Suppressor macrophage treated with lipopolysaccharide for 4 hours (primary cell): ENCODE data around the gene PDGFB.

ENCODE experiments used
- DNase-seq: peaks from one replicate; pipeline ENCODE4 v3.0.0-alpha.2; 2020

The PDGFB gene

DNA sequence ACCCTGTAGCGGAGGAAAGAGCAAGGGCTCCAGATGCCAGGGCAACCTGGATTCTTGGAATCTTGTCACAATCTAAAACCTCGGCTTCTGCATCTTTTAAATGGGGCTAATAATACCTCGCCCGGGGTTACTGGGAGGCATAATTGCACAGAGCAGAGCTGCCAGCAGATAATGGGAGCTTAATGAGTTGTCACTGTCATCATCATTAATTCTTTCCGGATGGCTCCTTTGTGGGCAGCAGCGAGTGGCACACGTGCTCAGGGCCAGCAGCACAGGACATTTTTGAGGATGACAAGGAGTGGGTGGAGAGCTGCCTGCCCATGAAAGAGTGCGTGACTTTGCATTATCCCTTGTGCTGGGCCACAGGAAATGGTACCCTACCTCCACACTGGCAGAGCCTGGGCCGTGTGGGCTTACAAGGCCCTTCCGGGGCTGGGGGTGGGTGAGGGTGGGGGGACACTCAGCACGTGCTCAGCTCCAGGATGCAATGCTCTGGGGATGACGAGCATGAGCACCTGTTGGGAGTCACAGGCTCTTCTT lies 5.7 kb downstream of the PDGFB start:
- no peak for DNase-seq

DNA sequence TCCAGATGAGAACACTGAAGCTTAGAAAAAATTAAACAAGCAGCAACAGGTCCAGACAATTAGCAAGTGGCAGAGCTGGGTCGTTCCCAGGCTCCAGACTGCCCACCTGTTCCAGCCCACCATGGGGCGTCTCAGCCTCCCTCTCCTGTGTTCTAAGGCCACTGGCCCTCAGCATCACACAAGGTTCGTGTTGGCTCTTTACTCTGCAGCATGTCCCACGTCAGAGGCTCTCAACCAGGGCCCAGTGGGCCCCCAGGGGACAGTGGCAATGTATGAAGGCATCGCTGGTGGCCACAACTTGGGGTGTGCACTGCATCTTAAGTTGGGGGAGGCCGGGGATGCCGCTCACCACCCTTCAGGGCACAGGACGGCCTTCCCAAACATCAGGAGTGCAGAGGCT lies 6.2 kb downstream of the PDGFB start:
- DNase-seq, result no peak

DNA sequence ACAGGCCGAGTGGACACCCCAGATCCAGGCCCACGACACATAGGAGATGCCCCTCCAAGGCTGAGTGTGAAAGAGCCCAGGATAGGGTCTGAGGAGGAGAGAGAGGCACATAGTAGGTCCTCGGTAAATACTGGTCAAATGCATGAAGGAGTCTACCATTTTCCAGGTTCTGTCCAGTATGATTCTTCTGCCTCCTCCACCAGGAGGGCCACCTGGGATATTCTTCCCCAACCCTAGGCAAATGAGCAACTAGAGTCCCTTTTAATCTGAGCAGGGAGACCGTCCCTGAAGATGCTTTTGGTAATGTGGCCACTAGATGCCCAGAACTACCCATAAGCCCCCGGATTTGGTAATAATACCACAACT lies 6.7 kb downstream of the PDGFB start:
- no peak for DNase-seq

DNA sequence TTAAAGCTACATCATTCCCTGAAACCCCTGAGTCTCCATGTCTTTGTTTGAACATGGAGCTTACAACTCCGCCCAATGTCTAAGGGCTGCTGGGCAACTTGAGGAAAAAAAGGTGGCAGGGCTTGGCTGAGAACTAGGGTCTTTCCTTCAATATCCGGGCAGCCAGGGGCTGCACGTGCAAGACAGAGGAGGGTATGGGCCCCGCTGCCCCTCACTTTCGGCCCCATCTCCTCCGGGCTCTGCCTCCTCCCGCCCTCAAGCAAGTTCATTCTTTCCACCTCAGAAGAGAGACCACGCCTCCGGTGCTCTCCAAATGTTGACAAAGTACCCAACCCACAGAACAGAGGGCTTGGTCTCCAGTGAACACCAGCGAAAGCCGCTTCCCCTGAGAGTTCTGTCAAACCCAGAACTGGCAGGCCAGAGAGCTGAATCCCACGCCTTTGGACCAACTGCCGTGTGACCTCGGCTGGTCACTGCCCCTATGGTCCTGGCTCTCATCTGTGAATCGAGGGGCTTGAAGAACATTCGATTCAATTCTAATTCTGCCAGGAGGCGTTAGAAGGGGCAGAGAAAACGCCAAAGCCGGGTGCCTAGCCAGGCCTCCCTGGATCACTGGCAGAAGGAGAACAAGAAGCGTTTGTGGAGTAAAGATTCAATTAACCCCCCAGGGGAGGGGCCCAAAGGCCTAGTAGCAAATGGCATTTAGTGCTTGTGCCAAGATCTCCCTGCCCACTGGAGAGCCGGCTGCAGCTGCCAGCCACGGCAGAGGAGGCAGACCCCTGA lies 7.3 kb downstream of the PDGFB start:
- DNase-seq, result no peak

DNA sequence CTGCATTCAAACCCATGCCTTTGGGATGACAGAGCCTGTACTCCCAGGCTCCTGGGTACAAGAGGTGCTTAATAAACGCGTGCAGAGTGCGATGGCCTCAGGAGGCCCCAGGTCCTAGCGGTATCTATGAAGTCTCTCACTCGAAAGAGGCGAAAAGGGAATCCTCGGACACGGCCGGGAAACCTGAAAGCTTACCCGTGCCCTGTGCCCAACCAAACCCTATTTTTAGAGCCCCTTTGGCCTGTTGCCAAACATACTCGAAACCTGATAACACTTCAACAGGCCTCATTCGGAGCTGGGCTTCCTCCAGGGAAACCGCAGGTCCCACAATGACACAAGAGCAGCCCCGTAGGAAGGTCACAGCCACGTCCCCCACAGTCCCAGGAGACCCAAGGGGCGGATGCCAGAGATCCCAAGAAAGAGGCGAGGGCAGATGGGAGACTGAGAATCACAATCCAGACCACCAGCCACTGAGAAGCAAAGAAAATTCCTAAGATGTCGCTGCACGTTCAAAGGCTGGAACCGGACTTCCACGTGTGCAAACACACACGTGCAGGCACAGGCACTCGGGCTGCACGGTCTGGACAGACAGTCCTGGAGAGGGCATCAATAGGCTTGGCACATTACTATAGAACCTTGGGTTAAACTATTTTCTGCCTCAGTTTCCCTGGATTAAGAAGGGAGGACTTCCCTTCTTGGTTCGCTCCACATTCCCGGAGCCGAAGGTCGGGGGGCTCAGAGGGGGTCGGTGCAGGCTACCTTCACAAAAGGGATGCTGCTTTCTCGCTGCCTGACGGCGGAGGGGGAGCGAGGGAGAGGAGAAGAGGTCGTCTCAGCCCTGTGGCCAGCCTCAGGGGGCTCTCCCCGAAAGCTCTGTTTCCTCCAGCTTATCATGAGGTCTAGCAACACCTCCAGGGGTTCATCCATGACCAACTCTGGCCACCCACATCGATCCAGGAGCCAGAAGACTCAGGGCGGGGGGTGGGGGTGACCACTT lies 8.2 kb downstream of the PDGFB start:
- DNase-seq, result peak; percentile 43

DNA sequence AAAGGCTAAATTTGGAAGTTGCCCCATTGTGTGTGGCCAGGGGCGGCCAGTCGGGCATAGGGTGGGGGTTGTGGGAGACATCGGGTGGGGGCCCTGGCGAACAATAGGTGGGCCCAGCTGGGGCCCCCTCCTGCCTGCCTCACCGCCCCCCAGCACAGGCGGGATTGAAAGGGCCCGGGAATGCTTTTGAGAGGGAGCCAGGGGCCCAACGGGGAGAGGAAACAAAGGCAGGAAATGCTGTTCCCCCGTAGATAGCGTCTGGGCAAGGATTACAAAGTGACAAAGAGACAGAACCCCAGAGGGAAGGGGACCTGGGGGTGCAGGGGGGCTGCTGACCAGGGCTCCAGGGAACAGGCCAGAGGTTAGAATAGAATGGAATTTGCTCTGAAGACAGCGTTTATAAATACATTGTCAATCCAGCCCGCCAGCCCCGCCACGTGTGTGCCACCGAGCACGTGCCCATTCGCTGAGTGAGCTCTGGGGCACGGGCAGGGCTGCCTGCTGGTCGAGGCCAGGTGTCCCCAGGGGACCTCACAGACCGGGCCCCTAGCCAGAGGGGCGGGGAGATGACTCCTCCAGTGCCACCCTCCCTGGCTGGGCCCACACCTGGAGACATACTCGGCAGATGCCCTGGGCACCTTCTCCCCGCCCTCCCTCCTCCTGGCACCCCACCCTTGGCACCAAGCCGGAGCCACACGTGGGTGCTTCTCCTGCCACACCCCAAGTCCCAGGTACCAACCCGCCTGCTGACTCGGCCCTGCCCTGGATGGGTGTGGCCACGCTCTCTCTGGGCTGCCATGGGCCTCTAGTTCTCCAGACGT lies 9.7 kb downstream of the PDGFB start:
- no peak for DNase-seq

DNA sequence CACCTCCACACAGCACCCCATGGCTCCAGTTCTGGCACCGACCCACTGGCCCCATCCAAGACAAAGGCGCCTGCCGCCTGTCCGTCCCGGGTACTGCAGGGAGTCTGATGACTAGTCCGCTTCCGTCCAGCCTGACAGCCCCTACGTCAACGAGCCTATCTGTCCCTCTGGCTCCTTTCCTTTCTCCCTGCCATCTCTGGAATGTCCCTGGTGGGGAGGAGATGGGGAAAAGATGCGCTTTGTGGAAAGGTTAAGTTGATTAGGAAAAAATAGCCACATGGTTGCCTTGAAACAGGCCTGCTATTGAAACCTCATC lies 10.4 kb downstream of the PDGFB start:
- DNase-seq, result peak; percentile 64

DNA sequence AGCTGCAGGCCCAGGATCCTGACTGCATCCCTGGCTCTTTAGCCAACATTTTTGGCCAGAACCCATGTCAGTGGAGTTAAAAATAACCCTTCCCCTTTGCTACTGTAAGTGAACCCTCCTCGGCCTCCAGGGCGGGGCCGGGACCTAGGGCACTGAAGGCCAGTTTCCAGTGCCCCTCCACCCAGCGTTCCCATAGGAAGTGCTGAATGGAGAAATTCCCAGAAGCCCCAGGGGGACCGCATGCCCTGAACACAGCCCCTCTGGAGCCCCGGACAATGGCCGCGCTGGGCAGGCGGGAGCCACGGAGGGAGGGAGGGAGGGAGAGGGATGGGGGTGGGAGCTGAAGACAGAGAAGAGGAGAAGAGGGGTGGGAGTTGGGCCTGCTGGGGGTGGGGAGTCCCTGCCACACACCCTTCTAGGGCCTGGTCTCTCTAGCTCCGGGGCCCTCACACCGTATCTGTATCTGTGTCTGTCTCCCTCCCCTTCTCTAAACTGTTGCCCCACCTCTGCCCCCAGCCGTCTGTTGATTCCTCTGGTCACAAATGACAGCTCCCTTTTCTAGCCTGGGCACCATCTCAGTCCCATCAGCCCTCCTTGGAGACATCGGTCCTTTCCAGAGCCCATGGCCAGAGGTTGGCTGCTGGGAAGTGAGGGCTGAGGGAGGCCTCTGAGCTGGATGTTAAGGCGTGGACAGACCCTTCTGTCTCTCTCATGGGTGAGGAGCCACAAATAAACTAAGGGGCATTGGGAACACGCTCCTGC lies 10.9 kb downstream of the PDGFB start:
- no peak for DNase-seq

DNA sequence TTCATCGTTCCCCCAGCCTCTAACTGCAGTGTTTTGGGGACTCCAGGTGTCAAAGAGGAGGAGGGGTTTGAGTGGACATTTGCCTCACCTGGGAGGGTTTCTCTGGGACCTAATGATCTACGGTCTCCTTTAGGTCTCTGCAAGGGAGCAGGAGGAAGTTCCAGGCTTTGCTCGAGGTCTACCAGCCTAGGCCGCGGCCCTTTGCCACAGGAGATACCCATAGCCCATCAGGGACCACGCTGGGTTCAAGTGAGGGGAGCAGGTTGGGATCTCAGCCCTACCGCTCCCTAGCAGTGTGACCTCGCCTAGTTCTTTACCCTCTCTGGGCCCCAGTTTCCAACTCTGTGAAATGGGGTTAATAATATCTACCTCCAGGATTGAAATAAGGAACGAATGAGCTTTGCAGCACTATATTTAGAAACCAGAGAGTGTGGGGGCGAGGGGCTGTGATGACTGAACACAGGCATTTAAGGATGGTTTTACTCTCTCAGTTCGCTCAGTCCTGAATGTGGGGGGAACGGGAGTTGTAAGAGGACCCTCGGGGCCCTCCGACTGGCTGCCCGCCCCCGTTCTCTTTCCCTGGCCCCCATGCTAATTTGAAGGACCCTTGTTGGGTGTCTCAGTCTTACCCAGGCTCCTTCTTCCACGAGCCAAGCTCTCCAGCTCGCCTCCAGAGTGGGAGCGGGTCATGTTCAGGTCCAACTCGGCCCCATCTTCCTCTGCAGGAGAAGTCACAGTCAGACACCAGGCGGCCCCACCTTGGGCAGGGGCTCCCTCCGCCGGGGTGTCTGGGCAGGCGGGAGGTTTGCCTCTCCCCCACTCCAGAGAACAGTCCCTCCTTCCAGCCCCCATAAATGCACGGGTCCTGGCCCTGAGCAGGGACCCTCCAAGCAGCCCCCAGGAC lies 11.7 kb downstream of the PDGFB start:
- DNase-seq, result no peak

DNA sequence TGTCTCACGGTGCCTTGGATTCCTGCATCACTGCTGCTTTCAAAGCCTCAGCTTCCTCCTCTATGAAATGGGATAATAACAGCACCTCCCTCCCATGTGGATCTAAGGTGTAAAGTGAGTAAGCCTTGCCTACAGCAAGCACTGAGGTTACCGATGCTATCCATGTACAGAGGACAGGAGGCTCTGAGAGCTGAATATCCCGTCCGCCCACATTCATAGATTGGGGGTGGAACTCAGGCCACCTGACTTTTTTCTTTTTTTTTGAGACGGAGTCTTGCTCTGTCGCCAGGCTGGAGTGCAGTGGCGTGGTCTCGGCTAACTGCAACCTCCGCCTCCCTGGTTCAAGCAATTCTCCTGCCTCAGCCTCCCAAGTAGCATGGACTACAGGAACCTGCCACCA lies 12.5 kb downstream of the PDGFB start:
- no peak for DNase-seq

DNA sequence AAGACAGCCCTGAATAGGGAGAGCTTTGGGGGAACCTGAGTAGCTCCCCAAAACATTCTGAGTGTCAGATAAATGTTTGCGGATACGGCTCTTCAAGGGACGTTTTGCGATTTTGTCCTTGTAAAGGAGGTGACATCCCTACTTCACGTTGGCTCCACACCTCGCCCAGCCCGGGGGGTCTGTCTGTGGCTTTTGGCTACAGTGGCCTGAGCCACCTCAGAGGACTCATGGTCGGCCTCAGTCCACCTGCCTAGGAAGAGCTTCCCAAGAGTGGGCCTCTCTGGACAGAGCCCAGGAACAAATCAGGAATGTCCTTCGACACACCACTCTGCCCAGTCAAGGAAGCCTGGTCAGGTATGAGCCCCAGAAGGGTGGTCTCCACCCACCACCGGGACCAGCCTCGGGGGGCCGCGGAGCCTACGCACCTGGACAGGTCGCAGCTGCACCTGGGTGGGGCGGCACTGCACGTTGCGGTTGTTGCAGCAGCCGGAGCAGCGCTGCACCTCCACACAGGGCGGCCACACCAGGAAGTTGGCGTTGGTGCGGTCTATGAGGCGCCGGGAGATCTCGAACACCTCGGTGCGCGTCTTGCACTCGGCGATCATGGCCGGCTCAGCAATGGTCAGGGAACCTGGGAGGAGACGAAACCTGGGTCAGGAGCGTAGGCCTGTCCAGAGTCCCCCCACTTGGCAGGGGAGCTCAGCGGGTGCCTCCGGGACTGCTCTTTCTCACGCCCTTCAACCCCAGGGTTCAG lies 13.4 kb downstream of the PDGFB start:
- DNase-seq, result no peak

DNA sequence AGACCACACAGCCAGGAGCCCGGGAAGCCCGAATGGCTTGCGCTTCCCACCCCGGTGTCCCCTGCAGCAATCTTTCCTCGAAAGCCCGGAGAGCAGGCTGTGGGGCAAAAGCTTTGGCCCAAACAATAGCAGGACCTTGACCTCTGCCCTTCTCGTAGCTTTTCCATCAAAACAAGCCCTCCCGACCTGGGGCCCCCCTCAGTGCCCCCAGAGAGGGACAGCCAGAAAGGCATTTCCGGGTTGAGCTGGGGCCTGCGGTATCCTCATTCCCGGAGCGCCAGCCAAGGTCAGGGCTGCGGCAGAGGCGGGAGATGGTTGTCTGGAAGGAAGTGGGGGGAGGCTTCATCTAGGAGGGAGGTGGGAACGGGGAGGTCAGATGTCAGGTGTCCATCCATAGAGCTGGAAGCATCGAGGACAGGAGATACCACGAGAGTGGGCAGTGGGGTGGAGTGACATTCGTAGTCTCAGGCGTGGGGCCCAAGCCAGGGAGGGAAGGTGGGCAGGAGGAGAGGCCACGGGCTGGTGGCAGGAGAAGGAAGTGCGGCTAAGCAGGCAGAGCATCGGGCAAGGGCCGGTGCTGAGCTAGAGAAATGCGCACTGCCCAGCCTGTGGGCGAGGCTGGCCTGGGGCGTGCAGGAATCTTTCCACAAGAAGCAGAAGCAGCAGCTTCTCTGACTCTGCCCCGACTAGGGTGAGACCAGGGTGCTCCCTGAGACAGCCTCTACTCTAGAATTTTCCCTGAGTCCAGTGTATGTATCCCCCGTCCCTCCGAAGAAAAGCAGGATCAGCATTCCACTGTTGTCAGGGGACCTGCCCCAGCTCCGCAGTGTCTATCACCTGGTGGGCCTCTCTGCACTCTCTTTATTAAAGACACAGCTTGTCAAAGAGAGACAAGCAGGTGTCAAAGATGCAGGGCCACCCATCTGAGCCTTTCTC lies 14.3 kb downstream of the PDGFB start:
- DNase-seq, result peak; percentile 37

DNA sequence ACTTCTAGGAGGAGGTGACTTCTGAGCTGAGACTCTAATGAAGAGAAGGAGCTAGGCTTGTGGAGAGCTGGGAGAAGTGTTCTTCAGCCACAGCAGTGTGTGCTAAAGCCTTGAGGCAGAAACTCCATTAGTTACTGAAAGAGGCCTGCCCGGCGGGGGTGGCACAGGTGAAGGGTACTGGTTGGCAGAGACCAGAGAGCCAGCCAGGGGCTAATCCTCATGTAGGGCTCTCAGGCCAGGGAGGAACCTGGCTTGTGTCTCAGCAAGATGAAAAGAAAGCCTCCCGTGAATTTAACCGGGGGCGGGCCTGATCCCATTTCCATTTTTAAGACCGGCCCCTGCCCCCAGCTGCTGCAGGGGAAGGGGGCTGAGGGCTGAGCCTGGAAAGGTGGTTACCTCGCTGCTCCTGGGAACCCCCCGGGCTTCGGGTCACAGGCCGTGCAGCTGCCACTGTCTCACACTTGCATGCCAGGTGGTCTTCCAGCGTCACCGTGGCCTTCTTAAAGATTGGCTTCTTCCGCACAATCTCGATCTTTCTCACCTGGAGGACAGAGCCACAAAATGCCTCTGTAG lies 15.0 kb downstream of the PDGFB start:
- DNase-seq, result no peak

DNA sequence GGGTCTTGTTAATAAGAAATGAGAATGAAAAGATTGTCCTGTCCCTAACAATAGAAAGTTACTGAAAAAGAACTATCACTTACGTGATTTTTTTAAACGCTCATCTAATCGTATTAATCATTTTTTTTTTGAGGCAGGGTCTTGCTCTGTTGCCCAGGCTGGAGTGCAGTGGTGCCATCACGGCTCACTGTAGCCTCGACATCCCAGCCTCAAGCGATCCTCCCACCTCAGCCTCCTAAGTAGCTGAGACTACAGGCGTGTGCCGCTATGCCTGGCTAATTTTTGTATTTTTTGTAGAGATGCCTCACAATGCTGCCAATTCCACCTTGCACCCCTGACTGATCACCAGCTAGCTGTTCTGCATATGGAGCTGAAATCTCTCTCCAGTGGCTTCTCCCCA lies 15.7 kb downstream of the PDGFB start:
- DNase-seq, result no peak

DNA sequence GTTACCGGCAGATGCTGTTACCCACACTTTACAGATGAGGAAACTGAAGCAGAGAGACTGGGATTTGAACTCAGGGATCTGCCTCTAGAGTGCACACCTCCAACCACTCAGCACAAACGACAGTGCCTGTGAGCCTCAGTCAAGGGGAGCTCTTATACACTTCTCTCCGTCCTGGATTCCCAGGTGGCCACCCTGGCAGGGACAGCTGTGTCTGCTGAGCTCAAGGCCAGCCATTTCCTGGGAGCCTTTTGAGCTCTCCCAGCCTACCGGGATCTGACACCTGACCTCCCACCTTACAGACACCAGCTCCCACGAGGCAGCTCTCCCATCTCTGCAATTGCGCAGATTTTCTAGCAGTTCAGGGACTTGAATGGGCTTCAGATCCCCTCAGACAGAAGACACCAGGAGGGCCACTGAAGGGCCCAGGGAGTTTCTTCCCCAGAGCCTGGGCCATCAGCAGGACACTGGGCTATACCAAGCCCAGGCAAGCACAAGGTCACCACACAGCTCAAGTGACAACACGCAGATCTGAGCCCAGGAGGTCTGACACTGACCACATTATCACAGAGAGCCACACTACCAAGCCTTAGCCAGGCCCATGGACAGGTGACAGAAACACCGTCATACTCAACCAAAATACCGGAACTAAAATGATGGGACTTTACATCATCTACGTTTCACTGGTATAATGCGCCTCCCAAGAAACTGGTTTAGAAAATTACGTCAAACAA lies 17.1 kb downstream of the PDGFB start:
- no peak for DNase-seq

DNA sequence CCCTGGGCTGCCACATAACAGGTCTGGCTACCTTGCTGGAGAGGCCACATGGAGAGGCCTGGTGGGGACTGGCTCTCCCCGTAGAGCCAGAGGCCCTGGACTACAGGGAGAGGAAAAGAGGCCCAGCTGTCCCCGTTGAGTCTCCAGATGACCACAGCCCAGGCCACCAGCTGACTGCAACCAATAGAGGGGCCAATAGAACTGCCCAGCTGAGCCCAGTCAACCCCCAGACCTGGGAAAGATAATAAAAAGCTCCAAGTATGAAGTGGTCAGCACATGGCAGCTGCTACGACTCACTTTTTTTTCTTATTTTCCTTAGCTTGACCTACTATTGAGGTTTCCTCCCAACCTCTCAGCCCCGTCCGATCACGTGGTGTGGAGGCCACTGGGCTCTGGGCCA lies 18.4 kb downstream of the PDGFB start:
- no peak for DNase-seq

DNA sequence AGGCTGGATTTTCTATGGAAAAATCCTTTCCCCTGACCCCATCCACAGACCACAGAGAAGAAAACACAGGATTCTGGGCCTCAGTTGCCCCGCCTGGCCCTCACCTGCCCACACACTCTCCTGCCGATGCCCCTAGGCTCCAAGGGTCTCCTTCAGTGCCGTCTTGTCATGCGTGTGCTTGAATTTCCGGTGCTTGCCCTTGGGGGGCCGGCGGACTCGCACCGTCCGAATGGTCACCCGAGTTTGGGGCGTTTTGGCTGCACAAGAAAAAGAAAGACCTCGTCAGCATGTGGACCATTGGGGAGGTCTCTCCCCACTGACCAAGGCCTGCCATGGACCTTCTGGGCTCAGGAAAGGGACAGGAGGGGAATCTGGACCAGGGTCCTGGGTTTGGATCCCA lies 19.2 kb downstream of the PDGFB start:
- DNase-seq, result no peak

DNA sequence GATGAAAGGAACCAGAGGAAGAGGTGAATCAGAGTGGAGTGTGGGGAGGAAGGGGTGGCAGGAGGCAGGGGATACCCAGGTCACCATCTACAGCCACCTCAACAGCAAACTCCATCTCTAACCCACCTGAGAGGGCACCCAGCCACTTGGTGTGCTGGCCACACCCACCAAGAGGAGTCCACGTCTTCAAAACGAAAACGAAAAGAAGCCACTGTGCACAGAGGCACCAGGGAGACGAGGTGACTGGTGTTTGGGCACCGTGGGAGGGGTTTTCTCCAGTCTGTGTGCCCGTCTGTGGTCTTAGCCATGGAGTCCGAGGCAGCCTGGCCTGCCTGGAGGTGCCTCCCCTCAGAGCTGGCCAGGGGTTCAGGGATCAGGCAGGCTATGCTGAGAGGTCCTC lies 20.2 kb downstream of the PDGFB start:
- DNase-seq, result no peak
